DOHH2 (cell line): ENCODE data around the gene SIGMAR1.

Experiments used
- EZH2phosphoT487 ChIP-seq: fragments of 200-600 bp; sonication (generic); IDR thresholded peaks from 2 replicates; pipeline ENCODE4 v1.6.1; 2017; ENCODE audit warnings: borderline replicate concordance, mild to moderate bottlenecking, antibody characterized with exemption, low read length, moderate library complexity, mixed read lengths
- TF ChIP-seq, protein P1 (sequence below): fragments of 200-600 bp; sonication (generic); IDR thresholded peaks from one replicate; pipeline ENCODE4 v1.5.1; 2014; ENCODE audit warnings: antibody characterized with exemption, mild to moderate bottlenecking, low read depth, low read length; ENCODE audit not compliant: poor library complexity, severe bottlenecking

DNA sequence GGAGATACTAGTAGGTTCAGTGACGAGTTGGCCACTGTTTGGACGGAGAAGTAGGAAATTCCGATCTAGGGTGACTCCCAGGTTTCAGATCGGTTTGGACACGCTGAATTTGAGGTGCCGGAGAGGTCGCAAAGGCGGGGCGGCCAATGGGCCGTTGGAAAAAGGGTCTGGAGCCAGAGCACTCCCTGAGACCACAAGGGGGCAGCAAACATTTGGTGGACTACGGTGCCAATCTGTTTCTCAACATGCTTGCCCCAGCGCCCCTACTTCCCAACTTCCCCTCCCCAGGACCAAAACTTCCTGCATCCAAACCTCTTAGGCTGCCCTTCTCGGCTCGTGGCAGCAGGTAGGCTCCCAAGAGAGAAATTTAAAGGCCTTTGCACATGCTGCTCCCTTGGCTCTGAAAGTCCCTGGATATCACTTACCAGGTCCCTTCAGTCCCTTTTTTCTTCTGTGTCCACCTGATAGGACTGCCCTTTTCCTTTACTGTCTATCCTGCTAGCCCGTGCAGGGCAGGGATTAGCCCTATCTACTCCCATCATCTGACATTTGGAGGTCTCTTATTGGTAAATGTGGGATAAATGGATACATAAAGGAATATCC lies 24.7 kb downstream of the SIGMAR1 start:
- TF ChIP-seq, protein P1, sequence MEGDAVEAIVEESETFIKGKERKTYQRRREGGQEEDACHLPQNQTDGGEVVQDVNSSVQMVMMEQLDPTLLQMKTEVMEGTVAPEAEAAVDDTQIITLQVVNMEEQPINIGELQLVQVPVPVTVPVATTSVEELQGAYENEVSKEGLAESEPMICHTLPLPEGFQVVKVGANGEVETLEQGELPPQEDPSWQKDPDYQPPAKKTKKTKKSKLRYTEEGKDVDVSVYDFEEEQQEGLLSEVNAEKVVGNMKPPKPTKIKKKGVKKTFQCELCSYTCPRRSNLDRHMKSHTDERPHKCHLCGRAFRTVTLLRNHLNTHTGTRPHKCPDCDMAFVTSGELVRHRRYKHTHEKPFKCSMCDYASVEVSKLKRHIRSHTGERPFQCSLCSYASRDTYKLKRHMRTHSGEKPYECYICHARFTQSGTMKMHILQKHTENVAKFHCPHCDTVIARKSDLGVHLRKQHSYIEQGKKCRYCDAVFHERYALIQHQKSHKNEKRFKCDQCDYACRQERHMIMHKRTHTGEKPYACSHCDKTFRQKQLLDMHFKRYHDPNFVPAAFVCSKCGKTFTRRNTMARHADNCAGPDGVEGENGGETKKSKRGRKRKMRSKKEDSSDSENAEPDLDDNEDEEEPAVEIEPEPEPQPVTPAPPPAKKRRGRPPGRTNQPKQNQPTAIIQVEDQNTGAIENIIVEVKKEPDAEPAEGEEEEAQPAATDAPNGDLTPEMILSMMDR = peak; percentile 91
- TF ChIP-seq EZH2phosphoT487 = no peak
